Fibroblast of mammary gland (primary cell): ENCODE results near the gene LPP.
"Not testable (repeated sequence)": the region's sequence is repeated elsewhere in the genome, so short reads cannot be mapped to it uniquely, and the experiment has no call there.

Source experiments
- DNase-seq: peaks from one replicate; pipeline ENCODE4 v3.0.0-alpha.2; 2010; ENCODE audit warnings: low read depth
- H3K4me3 ChIP-seq: 2 replicates; pipeline ENCODE4 v1.5.1; 2011; ENCODE audit warnings: low read depth, mild to moderate bottlenecking, low read length, moderate library complexity; ENCODE audit not compliant: control insufficient read depth
- TF ChIP-seq, protein P1 (sequence below): conservative IDR thresholded peaks from 2 replicates; pipeline ENCODE4 v1.5.1; 2011; ENCODE audit warnings: low read depth, low read length, inconsistent platforms; ENCODE audit not compliant: control insufficient read depth, insufficient read depth

Gene LPP

DNA sequence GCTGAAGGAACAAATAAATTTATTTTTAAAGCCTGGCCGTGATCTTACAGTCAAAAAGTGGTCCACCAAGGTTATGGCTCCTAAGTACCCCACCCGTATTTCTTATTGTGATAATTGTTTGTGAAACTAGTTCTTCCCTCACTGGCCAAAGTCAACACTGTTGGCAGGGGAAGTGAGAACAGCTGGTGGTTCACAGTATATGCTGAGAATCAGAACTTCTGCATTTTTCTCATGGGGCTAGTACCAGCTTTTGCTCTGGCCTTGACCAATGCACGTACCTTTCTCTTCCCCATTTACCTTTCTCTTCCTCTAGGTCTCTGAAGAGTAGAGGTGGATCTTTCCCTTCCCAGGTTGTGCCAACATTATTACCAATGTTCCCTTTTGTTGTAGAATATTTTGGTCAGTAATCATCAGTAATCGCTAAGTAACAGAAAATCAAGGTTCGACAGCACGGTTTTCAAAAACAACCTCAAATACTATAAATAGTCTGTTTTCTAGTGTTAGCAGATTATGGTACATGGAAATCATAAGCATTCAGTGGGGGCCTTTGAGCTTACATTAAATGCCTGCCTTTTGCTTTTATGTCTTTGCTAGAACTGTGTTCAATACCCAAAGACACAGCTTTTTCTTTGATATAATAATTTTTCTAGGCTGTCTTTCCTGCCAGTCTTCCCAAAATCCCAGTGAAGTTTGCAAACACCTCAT, 268.0 kb downstream of the LPP start:
- DNase-seq, result peak; percentile 35
- TF ChIP-seq, protein P1, sequence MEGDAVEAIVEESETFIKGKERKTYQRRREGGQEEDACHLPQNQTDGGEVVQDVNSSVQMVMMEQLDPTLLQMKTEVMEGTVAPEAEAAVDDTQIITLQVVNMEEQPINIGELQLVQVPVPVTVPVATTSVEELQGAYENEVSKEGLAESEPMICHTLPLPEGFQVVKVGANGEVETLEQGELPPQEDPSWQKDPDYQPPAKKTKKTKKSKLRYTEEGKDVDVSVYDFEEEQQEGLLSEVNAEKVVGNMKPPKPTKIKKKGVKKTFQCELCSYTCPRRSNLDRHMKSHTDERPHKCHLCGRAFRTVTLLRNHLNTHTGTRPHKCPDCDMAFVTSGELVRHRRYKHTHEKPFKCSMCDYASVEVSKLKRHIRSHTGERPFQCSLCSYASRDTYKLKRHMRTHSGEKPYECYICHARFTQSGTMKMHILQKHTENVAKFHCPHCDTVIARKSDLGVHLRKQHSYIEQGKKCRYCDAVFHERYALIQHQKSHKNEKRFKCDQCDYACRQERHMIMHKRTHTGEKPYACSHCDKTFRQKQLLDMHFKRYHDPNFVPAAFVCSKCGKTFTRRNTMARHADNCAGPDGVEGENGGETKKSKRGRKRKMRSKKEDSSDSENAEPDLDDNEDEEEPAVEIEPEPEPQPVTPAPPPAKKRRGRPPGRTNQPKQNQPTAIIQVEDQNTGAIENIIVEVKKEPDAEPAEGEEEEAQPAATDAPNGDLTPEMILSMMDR, result no peak
- no peak overlapping the region for H3K4me3 ChIP-seq

DNA sequence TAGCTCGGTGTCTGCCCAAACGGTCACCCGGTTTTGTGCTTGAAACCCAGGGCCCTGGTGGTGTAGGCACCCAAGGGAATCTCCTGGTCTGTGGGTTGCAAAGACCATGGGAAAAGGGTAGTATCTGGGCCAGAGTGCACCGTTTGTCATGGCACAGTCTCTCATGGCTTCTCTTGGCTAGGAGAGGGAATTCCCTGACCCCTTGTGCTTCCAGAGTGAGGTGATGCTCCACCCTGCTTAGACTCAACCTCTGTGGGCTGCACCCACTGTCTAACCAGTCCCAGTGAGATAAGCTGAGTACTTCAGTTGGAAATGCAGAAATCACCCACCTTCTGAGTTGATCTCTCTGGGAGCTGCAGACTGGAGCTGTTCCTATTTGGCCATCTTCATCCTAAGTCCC, 274.0 kb downstream of the LPP start:
- H3K4me3 ChIP-seq, DNase-seq: not testable (repeated sequence)

DNA sequence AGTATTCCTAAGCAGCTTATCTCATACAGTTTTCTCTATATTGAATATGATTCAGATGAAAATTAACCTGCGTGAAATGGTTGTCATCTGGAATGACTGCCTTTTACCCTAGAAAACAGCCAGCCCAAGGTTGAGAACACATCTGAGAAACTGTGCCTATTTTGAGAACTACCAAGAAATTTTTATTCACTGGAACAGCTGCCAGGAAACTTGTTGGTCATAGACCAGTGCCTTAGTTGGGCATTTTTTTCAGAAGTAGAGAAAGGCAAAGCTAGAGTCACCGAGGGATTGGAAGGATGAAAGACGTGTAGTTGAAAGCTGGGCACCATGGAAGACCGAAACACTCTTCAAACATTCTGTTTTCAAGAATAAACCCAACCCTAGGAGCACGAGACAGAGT, 277.1 kb downstream of the LPP start:
- TF ChIP-seq, protein P1, result no peak
- no peak overlapping the region for H3K4me3 ChIP-seq
- DNase-seq, result no peak

DNA sequence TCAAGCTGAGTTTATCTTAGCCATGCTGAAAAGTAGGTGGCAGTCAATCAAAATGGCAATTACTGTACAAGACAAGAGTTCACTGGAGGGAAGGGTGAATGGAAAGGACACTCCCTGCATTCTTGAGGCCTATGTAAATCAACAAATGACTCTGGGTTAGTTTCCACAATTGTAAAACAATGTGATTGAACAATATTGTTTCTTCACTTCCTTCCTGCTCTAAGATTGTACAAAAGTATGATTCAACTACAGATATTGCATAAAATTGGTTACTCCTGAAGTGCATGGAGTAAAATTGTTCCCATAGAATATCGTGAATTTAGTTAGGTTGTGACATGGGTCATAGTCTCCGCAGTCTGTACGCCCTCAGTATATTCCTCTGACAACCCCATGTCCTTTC, 277.6 kb downstream of the LPP start:
- TF ChIP-seq, protein P1, result no peak

DNA sequence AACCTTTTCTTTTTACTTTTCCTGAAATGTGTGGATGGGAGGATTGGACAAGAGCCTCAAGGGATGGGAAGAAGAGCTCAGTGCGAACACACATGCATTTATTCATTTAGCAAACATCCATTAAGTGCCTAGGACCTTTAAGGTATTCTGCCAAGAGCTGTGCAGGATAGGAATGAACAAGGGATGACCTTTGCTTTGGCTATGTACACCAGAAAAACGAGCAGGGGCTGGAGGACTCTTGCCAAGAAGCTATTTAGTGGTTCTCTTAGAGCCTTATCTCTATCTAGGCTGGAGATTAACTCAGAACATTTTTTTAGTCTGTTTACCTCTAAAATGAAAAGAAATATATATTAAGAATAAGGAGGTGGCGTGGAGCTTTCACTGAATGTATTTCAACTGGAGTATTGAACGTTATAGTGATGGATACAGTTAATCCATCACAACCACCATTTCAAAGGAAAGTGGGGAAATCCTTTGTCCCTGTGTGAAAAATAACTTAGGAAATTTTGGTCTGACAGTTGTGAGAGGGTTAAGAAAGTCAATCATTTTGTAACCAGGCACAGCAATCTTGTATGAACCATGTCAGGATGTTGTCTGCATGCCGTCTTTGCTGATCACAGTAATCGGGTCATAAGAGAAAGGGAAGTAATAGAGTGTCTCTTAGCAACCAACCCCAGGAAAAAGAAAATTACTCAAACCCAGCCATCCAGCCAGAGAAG, 279.0 kb downstream of the LPP start:
- TF ChIP-seq, protein P1, result no peak
- DNase-seq, result peak; percentile 35
- H3K4me3 ChIP-seq, result no peak overlapping the region

More for the DNA sequence above, 277.6 kb downstream of the LPP start:
- H3K4me3 ChIP-seq, result no peak overlapping the region
- peak; percentile 58 for DNase-seq

DNA sequence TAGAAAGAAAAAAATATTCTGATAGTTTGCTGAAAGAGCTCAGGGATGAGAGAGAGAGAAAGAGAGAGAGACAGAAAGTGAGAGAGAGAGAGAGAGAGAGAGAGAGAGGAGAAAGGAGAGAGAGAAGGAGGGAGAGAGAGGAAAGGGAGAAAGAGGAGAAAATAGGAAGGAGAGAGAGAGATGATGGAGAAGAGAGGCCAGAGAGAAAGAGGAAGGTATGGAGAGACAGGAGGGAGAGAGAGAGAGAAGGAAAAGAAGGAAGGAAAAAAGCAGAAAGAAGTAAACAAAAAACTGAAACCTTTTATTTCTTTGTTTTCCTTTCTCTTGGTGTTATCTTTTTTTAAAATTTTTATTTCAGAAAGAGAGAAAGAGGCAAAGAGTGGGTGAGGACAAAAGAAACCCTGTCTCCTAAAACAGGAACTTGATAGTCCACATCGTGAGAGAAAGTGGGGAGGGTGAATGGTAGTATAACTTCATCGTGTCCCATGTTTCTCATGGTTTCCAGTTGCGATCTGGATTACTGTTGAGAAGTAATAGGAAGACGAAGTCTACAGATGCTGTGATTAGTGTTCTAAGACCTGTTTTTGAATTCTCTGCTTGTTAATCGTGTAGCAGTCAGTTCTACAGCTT, 279.7 kb downstream of the LPP start:
- H3K4me3 ChIP-seq, result no peak overlapping the region
- TF ChIP-seq, protein P1, result no peak
- no peak for DNase-seq

DNA sequence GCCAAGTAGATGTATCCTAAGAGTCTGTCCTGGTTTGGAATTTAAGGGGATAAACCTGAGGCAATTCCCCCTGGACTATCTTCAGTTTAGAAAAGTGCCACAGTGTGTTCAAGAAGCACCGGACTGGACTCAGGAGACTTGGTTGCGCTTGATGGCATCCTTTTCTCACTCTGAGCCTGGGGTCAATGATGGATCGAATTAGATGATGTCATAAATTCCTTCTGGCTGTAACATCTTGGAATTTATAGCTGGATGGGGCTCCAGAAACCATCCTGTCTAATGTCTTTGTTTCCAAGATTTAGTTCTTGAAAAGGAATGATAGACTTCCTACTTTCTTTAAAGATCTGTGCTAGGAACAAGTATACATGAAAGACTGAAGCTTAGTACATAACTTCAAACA, 280.6 kb downstream of the LPP start:
- DNase-seq, result no peak
- H3K4me3 ChIP-seq, result no peak overlapping the region
- TF ChIP-seq, protein P1, result no peak
